GM13976 (cell line): ENCODE measurements around the gene PLEKHG5.
"Not testable (repeated sequence)": the region's sequence is repeated elsewhere in the genome, so short reads cannot be mapped to it uniquely, and the experiment has no call there.

ENCODE experiments used
- DNase-seq: peaks from one replicate; pipeline ENCODE4 v3.0.0; 2012; ENCODE audit warnings: low spot score
- in situ Hi-C: fragments of 300-500 bp; cut with MboI; formaldehyde crosslinking; loops from one replicate; pipeline ENCODE4 v1.12.0; 2022; ENCODE audit warnings: low sequenced_read_pairs, mixed read lengths, inconsistent platforms; ENCODE audit not compliant: unreplicated experiment
- TF ChIP-seq, protein P1 (sequence below): IDR thresholded peaks from 2 replicates; pipeline ENCODE4 v1.5.1; 2012; ENCODE audit warnings: borderline replicate concordance, mild to moderate bottlenecking; ENCODE audit not compliant: insufficient read depth; ENCODE audit errors: extremely low read depth, missing control alignments, control extremely low read depth

The PLEKHG5 gene

DNA sequence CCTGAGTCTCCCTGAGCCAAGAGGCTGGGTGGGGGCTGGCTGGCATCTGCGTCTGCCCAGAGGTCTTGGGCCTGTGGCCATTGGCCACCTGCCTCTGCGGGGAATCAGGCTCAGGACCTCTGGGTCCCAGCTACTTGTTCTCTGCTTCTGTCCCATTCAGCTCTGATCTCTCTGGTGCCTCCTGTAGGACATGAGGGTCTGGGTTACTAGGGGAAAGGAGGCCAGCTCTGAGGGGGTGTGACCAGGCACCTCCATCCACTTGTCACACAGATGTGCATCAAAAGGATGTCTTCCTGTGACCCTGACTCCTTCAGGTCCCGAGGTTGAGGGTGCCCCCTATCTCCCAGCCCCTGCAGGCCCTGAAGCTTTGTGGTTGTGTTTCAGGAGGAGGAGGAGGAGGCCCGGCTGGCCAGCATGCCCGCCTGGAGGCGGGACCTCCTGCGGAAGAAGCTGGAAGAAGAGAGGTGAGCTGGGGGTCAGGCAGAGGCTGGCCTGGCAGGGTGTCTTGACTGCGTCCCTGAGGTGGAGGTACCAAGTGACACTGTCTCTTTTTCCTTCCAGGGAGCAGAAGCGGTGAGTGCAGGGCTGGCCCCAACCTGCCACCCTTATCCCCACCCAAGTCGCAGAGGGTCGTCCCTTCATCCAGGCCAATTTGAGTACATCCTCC, 34.5 kb downstream of the PLEKHG5 start:
- TF ChIP-seq, protein P1, sequence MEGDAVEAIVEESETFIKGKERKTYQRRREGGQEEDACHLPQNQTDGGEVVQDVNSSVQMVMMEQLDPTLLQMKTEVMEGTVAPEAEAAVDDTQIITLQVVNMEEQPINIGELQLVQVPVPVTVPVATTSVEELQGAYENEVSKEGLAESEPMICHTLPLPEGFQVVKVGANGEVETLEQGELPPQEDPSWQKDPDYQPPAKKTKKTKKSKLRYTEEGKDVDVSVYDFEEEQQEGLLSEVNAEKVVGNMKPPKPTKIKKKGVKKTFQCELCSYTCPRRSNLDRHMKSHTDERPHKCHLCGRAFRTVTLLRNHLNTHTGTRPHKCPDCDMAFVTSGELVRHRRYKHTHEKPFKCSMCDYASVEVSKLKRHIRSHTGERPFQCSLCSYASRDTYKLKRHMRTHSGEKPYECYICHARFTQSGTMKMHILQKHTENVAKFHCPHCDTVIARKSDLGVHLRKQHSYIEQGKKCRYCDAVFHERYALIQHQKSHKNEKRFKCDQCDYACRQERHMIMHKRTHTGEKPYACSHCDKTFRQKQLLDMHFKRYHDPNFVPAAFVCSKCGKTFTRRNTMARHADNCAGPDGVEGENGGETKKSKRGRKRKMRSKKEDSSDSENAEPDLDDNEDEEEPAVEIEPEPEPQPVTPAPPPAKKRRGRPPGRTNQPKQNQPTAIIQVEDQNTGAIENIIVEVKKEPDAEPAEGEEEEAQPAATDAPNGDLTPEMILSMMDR = no peak
- in situ Hi-C loops = no loop called here
- DNase-seq = no peak

DNA sequence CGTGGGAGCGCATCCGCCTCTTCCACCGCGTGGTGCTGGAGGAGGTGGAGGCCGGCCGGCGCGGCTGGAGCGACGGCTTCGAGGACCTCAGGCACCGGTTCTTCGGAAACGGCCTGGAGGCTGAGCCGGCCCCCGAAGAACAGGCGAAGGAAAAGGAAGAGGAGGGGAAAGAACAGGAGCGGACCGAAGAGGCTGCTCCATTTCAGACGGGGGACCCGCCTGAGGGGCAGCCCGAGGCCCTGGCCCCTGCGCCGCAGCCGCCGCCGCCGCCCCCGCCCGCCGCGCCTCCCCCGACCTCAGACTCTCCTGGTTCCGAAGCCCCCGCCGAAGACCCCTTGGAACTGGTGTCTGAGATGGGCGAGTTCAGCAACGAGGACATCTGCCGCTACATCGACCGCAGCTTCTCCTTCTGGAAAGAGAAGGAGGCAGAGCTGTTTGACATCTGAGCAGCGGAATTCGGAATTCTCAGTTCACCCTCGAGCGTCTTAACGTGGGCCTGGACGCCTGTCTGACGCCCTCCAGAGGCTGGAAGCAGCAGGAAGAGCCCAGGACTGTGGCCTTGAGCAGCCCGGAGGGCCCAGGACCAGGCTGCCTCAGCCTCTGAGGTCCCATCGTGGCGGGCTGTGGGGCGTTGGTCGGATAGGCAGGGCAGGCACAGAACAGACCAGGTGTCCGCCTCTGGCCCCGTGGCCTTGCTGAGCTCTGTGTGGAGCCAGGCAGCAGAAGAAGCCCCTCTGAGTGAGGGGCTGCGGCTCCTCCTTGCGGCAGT, 35.5 kb downstream of the PLEKHG5 start:
- DNase-seq, in situ Hi-C loops: not testable (repeated sequence)

DNA sequence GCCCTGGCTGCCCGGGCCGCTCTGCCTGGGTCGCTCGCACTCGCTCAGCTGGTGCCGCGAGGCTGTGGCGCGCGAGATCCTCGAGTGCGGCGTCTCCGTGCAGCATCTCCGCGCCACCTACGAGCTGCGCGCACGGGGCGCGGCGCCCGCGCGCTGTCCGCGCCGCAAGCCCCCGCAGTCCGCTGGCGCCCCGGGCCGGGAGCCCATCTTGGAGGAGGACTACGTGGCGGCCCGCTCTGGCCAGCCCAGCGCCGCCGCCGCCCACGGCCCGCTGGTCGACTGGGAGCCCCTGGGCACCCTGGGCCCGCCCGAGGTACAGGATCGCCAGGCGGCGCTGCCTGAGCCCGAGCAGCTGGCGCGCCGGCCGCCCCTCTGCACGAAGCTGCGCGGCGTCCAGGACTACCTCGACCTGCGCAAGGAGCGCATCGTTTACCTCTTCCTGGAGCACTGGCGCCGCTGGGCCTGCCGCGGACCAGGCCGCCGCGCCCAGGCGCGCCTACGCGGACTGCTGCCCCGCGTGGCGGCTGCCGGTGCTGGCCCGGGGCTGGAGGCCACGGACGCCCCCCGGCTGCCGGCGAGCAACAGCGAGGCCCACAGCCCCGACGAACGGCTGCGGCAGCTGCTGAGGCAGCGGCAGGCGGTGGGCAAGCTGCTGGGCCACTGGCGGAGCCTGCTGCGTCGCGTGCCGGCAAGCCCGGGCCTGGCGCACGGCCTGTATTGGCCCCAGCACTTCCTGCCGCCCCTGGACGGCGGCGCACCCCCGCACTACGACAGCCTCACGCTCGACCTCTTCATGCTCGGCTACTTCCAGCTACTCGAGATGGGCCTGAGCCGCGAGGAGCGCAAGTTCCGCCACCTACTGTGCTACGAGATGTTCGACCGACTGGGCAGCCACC, 36.4 kb downstream of the PLEKHG5 start:
- DNase-seq = no peak
- in situ Hi-C loops = no loop called here
- TF ChIP-seq, protein P1 = no peak

DNA sequence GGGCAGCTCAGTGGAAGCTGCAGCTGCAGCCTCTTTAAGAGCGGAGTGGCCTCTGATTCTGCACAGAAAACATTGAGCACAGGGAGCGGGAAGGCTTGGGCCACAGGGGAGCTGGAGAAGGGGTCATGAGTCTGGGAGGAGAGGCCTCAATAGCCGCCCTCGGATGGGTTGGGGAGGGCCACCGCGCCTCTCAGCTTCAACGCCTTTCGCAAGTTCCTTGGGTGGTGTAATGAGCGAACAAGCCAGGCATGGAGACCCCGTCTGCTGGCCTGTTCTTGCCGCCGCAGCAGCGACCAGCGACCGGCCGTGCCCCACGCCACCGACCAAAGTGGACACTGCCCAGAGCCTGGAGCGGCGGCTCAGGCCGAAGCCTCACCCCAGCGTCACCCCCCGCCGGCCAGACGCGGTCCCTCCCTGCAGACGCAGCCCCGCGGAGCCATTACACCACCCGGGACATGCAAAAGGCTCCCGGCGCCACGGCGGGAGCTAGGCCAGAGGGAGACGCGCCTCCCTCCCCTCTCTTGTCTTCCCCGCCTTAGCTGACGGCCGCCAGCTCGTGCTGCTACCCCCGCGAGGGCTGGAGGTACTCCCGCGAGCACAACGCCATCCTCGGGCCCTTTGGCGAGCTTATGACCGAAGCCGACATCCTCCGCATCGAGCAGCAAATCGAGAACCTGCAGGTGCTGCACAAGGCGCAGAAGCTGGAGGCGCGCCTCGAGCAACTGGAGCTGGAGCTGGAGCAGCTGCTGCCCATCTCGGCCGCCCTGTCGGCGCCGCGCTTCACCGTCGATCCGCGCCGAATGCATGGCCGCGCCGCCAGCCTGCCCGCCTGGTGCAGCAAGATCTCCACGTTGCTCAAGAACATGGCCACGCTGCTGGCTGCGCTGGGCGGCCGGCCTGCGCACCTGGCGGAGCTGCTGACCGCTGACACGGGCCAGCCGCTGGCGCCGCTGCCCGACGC, 37.3 kb downstream of the PLEKHG5 start:
- in situ Hi-C loops, DNase-seq: not testable (repeated sequence)

DNA sequence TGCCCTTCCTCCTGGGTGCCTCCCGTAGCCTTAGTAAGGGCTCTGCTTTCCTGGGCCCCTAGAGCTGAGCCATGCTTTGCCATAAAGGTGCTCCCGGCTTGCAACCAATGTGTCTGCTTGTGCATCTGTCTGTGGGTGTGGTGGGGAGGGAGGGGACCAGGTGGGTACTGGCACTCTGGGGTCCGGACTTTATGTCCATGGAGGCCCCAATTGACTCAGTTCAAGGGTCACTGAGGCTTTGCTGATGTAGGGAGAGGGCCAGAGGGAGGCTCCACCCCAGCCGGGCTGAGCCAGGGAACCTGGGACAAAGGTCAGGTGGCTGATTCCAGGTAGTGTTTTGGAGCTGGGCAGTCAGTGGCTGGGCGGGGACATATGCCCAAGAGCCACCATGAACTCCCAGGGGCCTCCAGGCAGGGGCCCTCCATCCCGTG, 40.5 kb downstream of the PLEKHG5 start:
- in situ Hi-C loops = no loop called here
- no peak for DNase-seq

DNA sequence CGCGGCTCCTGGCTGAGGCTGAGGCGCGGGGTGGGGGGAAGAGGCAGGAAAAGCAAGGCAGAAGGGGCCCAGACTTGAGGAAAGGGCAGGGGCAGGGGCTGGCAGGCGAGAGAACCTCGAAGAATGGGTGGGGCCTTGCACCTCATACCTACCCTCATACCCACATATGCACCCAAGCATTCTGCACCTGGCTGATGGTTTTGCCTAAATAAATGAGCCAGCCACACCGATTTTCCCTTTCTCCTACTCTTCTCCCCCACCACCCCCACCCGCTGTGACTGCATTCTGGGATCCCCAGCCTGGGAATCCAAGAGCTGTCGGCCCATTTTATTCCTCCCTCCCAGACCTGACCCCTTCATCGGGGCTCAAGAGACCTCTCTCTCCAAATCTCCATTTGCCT, 41.0 kb downstream of the PLEKHG5 start:
- DNase-seq, in situ Hi-C loops: not testable (repeated sequence)

More for the DNA sequence above, 40.5 kb downstream of the PLEKHG5 start:
- TF ChIP-seq, protein P1 = no peak

DNA sequence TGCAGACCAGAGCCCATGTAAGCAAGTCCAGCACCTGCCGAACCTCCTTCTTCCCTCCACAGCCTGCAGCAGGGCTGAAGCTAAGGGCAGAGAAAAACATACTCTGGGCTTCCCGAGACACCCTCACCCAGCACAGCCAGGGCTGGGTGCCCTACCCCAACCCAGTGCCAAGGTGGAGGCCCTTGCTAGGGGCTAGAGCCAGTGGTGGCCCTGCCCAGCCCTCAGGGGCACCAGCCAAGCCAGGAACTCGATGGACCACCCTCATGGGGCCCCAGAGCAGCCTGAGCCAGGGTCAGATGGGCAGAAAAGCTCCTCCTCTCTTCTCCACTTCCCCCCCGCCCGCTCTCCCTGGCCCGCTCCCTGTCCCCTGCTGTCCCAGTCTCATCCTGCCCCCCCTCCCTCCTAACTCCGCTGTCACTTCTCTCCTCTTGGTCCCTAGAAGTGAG, 41.4 kb downstream of the PLEKHG5 start:
- in situ Hi-C loops = no loop called here
- TF ChIP-seq, protein P1 = no peak
- DNase-seq = no peak
